Upper lobe of left lung (tissue), 6 donors: ENCODE data around the gene MIB1. TPM values are rescaled to one million over a fixed set of nuclear protein-coding genes. Genes with fewer than 3 reads are reported as not detected.

ENCODE experiments used
- ATAC-seq, 2 donors: fragments of 200-7000 bp; cut with Tn5 transposase; one replicate each; pipeline ENCODE4 v1.9.1; 2022; ENCODE audit warnings: mild to moderate bottlenecking in 2 of 2, moderate library complexity in 2 of 2; ENCODE audit not compliant: low FRiP score in 2 of 2
- DNase-seq, 2 donors: peaks; one replicate each; pipeline ENCODE4 v3.0.0-alpha.2; 2019 to 2020
- H3K27ac ChIP-seq, 4 donors: fragments of 200-600 bp; sonication (generic); one replicate each; pipeline ENCODE4 v1.5.1; 2016 to 2019
- H3K27me3 ChIP-seq, 4 donors: fragments of 200-600 bp; sonication (generic); one replicate each; pipeline ENCODE4 v1.5.1; 2017 to 2019
- H3K36me3 ChIP-seq, 4 donors: fragments of 200-600 bp; sonication (generic); one replicate each; pipeline ENCODE4 v1.5.1; 2016 to 2019
- H3K4me1 ChIP-seq, 4 donors: fragments of 200-600 bp; sonication (generic); one replicate each; pipeline ENCODE4 v1.5.1; 2018 to 2019
- H3K4me3 ChIP-seq, 4 donors: fragments of 200-600 bp; sonication (generic); one replicate each; pipeline ENCODE4 v1.5.1; 2017 to 2019; ENCODE audit warnings: mild to moderate bottlenecking in 2 of 4, moderate library complexity in 1 of 4
- H3K9me3 ChIP-seq, 4 donors: fragments of 200-600 bp; sonication (generic); one replicate each; pipeline ENCODE4 v1.5.1; 2018 to 2019
- EP300 ChIP-seq, 4 donors: sonication (generic); formaldehyde crosslinking; IDR thresholded peaks; one replicate each; pipeline ENCODE4 v1.5.1; 2017; ENCODE audit warnings: antibody characterized with exemption in 4 of 4, control low read depth in 2 of 4
- POLR2A ChIP-seq, 4 donors: fragments of 450-650 bp; IDR thresholded peaks; one replicate each; pipeline ENCODE4 v1.5.1; 2016 to 2017; ENCODE audit warnings: antibody characterized with exemption in 4 of 4, mild to moderate bottlenecking in 2 of 4
- POLR2AphosphoS5 ChIP-seq, 2 donors: sonication (generic); formaldehyde crosslinking; IDR thresholded peaks; one replicate each; pipeline ENCODE4 v1.5.1; 2017; ENCODE audit warnings: antibody characterized with exemption in 2 of 2
- WGBS, 2 donors: methylation state at CpG; one replicate each; pipeline ENCODE4 v1.1.5; 2017 to 2018; 5-methylcytosine and 5-hydroxymethylcytosine counted together
- total RNA-seq, 6 donors: library from RNA; depleted of rRNA in 4 of 6; stranded (reverse); fragments of >200 nt in 4 of 6; gene quantifications; one replicate each; pipeline versions ENCODE4 v1.1.0 to v1.2.1, GENCODE V29; 2016 to 2021
- TF ChIP-seq, protein P1 (sequence below), 6 experiments: fragments of 450-650 bp in 4 of 6; fragments of 200-600 bp in 2 of 6; sonication (generic) in 2 of 6; IDR thresholded peaks; one replicate each; pipeline ENCODE4 v1.5.1; 2016 to 2019; ENCODE audit warnings: antibody characterized with exemption in 6 of 6
- donor health status: DM: no; HTN: no; CAD: no; lungs with moderate emphysema.
- donor health status: DM: no; HTN: yes; CAD: no; lungs with severe emphysema.

The MIB1 gene
- total RNA-seq, 6 donors from 2014 or later: 12.9 to 35.2 (median 23.4) TPM

DNA sequence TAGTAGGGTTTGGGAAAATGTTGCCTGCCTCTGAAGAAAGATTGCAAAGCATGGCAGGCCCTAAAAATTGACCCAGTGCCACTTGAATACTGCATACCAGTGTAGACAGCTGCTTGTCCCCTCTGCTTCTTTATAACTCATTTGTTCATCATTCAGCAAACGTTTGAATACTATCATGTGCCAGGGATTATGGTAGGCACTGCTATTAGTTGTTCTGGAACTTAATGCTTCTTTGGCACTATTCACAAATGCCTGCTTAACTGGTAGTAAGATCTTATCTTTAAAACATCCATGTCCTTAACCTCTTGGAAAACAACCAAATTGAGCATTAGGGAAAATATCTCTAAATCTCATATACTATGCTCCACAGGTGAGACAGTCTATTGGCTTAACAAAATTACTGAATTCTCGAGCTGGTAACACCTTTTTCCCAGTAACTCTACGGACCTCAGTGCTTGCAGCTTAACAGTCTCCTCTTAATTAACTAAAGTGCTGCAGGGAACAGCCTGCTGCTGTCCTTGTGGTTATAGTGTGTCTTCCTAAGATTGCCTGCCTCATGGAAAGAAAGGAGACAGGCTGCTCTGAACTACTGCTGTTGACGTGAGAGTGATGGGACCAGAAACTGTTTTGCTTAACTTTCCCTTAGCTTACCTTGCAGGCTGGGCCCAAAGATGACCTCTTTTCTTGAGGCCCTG is 93.2 kb downstream of the MIB1 start:
- TF ChIP-seq POLR2A (IDR thresholded peaks at IDR 0.05) (no peak), EP300 (IDR thresholded peaks at IDR 0.05) (no peak), POLR2AphosphoS5 (IDR thresholded peaks at IDR 0.05) (no peak)
- TF ChIP-seq, protein P1, sequence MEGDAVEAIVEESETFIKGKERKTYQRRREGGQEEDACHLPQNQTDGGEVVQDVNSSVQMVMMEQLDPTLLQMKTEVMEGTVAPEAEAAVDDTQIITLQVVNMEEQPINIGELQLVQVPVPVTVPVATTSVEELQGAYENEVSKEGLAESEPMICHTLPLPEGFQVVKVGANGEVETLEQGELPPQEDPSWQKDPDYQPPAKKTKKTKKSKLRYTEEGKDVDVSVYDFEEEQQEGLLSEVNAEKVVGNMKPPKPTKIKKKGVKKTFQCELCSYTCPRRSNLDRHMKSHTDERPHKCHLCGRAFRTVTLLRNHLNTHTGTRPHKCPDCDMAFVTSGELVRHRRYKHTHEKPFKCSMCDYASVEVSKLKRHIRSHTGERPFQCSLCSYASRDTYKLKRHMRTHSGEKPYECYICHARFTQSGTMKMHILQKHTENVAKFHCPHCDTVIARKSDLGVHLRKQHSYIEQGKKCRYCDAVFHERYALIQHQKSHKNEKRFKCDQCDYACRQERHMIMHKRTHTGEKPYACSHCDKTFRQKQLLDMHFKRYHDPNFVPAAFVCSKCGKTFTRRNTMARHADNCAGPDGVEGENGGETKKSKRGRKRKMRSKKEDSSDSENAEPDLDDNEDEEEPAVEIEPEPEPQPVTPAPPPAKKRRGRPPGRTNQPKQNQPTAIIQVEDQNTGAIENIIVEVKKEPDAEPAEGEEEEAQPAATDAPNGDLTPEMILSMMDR (IDR thresholded peaks at IDR 0.05): no peak
- Histone ChIP-seq H3K27me3 (no peaks in the 10 kb centered on the region), H3K4me1 (peaks cover 0 to 7% (median 4%) of the 10 kb centered on the region in 4 donors), H3K27ac (no peak overlapping the region), H3K36me3 (peaks cover 0 to 5% (median 4%) of the 10 kb centered on the region in 4 donors), H3K4me3 (no peak overlapping the region), H3K9me3 (no peaks in the 10 kb centered on the region)
- ATAC-seq (no peak), DNase-seq (no peak)
- WGBS, 2 donors: 60 to 72% methylated on average over 4 of the region's 4 CpGs

DNA sequence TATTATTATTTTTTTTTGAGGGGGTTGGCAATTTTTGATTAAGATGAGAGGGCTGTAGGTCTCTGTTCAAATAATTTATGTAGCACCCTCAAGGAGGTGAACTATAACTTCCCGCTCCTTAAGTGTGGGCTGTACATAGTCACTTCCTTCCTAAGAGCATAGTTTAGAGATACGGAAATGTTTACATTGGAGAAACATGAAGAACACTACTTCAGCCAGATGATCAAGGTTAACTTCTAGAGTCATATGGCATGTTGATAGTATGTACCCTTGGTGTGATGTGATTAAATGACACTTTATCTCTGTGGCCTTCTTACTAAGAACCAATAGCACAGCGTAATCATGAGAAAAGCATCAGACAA is 93.7 kb downstream of the MIB1 start:
- Histone ChIP-seq H3K36me3 (peaks cover 0 to 10% (median 5%) of the 10 kb centered on the region in 4 donors), H3K4me1 (peaks cover 0 to 7% (median 4%) of the 10 kb centered on the region in 4 donors), H3K9me3 (no peaks in the 10 kb centered on the region), H3K27me3 (no peaks in the 10 kb centered on the region), H3K27ac (no peak overlapping the region), H3K4me3 (no peak overlapping the region)
- ATAC-seq (no peak), DNase-seq (no peak)
- TF ChIP-seq EP300 (IDR thresholded peaks at IDR 0.05): no peak
- no peak for TF ChIP-seq POLR2A (IDR thresholded peaks at IDR 0.05)
- TF ChIP-seq POLR2AphosphoS5 (IDR thresholded peaks at IDR 0.05): no peak
- 55 to 64% methylated on average over 3 of the region's 3 CpGs for WGBS, 2 donors

DNA sequence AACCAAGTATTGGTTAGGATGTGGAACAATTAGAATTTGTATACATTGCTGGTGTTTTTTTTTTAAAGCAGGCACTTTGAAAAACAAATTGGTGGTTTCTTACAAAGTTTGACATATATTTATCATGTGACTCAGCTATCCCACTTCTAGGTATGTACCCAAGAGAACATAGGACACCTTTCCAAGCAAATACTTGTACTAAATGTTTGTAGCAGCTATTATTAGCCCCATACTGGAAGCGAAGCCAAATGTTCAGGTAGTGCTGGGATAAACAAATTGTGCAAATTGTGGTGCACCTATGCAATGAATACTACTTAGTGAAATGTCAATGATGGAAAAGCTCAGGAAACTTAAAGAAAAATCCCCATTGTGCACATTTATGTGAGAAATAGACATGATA is 101.0 kb downstream of the MIB1 start:
- Histone ChIP-seq H3K27ac (no peak overlapping the region), H3K36me3 (peaks cover 10 to 63% (median 24%) of the 10 kb centered on the region in 4 donors), H3K4me1 (no peaks in the 10 kb centered on the region), H3K4me3 (no peak overlapping the region), H3K27me3 (no peaks in the 10 kb centered on the region), H3K9me3 (no peaks in the 10 kb centered on the region)
- ATAC-seq (no peak), DNase-seq (no peak)
- no peak for TF ChIP-seq POLR2A (IDR thresholded peaks at IDR 0.05)
- TF ChIP-seq, protein P1 (IDR thresholded peaks at IDR 0.05): no peak
- TF ChIP-seq EP300 (IDR thresholded peaks at IDR 0.05): no peak
- TF ChIP-seq POLR2AphosphoS5 (IDR thresholded peaks at IDR 0.05): no peak
- 75 to 76% methylated on average over 1 of the region's 1 CpG for WGBS, 2 donors

DNA sequence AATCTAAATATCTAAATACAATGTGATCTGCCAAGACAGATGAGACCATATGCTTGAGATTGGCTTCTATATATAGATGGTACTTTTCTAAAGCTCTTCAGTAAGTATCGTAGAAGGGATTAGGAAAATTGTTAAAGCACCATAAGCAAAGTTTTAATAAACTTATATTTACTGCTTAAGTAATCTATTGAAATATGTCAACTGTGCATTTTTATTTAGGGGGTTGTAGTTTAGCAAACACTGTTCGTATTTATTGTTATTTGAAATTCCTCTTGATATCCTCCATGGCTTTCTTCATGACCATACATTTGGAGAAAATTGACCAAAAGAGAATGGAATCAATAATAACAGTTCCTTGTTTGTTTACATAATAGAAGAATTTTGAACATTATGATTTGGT is 102.7 kb downstream of the MIB1 start:
- H3K4me3 ChIP-seq: no peak overlapping the region
- WGBS, 2 donors: 94 to 98% methylated on average over 2 of the region's 2 CpGs
- DNase-seq (no peak), ATAC-seq (no peak)
- no peaks in the 10 kb centered on the region for H3K4me1 ChIP-seq
- peaks cover 18 to 80% (median 31%) of the 10 kb centered on the region in 4 donors for H3K36me3 ChIP-seq
- H3K9me3 ChIP-seq: no peaks in the 10 kb centered on the region
- TF ChIP-seq, protein P1 (IDR thresholded peaks at IDR 0.05): no peak
- TF ChIP-seq POLR2AphosphoS5 (IDR thresholded peaks at IDR 0.05): no peak
- TF ChIP-seq EP300 (IDR thresholded peaks at IDR 0.05): no peak
- TF ChIP-seq POLR2A (IDR thresholded peaks at IDR 0.05): no peak
- no peaks in the 10 kb centered on the region for H3K27me3 ChIP-seq
- no peak overlapping the region for H3K27ac ChIP-seq

DNA sequence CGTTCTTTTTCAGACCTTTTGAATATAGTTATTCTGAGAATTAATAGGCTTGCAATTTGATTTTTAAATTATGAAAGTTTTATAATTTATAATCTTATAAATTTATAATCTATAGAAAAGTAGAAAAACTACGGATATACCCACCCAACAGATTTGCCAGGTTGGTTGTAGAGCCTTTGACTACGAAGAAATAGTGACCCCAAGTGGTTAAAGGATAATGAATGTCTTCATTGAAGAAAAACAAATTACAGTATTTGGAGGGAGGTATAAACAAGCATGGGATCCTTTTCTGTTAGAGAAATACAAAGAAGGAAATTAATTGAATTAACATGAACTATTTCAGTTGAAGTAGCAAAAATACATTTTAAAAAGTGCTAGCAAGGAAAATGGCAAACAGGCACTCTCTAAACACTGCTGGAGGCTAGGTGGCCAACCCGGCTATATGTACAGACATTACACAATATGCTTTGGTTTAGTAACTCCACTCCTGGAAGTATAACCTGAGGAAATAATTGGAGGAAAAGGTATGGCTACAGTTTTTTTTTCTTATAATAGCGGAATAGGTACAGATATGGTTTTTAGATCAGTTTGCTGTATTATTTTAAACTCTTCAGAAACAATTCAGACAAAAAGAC is 110.9 kb downstream of the MIB1 start:
- 63 to 65% methylated on average over 5 of the region's 5 CpGs for WGBS, 2 donors
- no peak overlapping the region for H3K27ac ChIP-seq
- no peak overlapping the region for H3K4me3 ChIP-seq
- H3K36me3 ChIP-seq: peaks cover 6 to 40% (median 9%) of the 10 kb centered on the region in 4 donors
- peaks cover 0 to 3% (median 0%) of the 10 kb centered on the region in 4 donors for H3K4me1 ChIP-seq
- no peak for TF ChIP-seq POLR2A (IDR thresholded peaks at IDR 0.05)
- TF ChIP-seq, protein P1 (IDR thresholded peaks at IDR 0.05): peak in 2 of 6 experiments; percentile 14 to 15
- H3K9me3 ChIP-seq: no peaks in the 10 kb centered on the region
- DNase-seq (no peak), ATAC-seq (no peak)
- no peaks in the 10 kb centered on the region for H3K27me3 ChIP-seq
